ENCODE results near the gene TAS2R41.

DNA sequence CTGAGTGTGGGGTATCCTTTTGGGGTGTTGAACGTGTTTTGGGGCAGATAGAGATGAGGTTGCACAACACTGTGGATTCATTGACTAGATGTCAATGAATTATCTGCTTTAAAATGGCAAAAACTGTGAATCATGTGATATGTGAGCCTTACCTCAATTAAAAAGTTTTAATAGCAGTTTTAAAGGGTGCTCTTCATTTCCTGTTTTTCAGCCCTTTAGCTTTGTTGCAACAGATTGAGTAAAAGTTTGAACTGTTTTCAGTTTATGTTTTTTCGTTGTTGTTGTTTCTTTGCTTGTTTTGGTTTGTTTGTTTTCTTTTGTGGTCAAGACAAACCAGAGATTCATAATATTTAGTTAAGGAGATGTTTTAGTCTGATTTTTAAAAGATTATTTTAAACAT, 9.4 kb downstream of the TAS2R41 start:
- TF ChIP-seq, protein P1, sequence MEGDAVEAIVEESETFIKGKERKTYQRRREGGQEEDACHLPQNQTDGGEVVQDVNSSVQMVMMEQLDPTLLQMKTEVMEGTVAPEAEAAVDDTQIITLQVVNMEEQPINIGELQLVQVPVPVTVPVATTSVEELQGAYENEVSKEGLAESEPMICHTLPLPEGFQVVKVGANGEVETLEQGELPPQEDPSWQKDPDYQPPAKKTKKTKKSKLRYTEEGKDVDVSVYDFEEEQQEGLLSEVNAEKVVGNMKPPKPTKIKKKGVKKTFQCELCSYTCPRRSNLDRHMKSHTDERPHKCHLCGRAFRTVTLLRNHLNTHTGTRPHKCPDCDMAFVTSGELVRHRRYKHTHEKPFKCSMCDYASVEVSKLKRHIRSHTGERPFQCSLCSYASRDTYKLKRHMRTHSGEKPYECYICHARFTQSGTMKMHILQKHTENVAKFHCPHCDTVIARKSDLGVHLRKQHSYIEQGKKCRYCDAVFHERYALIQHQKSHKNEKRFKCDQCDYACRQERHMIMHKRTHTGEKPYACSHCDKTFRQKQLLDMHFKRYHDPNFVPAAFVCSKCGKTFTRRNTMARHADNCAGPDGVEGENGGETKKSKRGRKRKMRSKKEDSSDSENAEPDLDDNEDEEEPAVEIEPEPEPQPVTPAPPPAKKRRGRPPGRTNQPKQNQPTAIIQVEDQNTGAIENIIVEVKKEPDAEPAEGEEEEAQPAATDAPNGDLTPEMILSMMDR (conservative IDR thresholded peaks at IDR 0.05; ENCODE audit: low read depth, low read length) = no peak
- TF ChIP-seq EZH2 (IDR thresholded peaks at IDR 0.05; ENCODE audit: low read length, unreplicated experiment) = no peak
